ENCODE data around the gene EME2.

Gene EME2

DNA sequence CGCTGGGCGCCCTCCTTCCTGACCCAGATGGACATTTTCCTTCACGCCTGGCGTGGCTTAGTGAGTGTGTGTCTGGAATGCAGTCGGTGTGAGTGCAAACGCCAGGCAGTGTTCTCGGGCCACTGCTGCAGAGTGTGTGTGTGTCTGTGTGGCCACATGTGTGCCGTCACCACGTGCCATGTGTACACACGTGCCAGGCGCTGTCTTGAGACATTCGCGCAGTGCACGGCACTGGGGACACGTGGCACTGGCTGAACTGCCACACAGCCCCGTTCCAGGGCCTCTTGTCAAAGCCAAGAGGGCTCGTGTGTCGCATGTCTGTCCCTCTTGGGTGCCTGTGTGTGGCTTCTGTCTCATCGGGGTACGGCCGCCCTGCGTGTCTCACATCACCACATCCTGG, 37.8 kb upstream of the EME2 start:
- DNase-seq (ENCODE audit: low read depth, low spot score): no peak
- in situ Hi-C loops (cut with HindIII; ENCODE audit: low sequenced_read_pairs): no loop called here
- H3K4me3 ChIP-seq (ENCODE audit: low read depth, low read length): no peak overlapping the region
- TF ChIP-seq, protein P1, sequence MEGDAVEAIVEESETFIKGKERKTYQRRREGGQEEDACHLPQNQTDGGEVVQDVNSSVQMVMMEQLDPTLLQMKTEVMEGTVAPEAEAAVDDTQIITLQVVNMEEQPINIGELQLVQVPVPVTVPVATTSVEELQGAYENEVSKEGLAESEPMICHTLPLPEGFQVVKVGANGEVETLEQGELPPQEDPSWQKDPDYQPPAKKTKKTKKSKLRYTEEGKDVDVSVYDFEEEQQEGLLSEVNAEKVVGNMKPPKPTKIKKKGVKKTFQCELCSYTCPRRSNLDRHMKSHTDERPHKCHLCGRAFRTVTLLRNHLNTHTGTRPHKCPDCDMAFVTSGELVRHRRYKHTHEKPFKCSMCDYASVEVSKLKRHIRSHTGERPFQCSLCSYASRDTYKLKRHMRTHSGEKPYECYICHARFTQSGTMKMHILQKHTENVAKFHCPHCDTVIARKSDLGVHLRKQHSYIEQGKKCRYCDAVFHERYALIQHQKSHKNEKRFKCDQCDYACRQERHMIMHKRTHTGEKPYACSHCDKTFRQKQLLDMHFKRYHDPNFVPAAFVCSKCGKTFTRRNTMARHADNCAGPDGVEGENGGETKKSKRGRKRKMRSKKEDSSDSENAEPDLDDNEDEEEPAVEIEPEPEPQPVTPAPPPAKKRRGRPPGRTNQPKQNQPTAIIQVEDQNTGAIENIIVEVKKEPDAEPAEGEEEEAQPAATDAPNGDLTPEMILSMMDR (IDR thresholded peaks at IDR 0.05; ENCODE audit: low read depth, low read length): no peak

DNA sequence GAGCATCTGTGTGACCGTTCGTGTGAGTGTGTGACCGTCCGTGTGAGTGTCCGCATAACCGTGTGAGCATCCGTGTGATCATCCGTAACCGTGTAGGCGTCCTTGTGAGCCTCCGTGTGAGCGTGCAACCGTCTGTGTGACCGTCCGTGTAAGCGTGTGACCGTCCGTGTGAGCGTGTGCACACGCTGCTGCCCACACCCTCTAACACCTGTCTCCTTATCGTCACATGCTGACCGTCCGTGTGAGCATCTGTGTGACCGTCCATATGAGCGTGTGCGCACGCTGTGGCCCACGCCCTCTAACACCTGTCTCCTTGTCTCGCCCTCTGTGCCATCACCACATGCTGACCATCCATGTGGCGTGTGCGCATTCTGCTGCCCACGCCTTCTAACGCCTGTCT, 32.4 kb upstream of the EME2 start:
- DNase-seq (ENCODE audit: low read depth, low spot score): no peak
- TF ChIP-seq, protein P1 (IDR thresholded peaks at IDR 0.05; ENCODE audit: low read depth, low read length): no peak
- in situ Hi-C loops (cut with HindIII; ENCODE audit: low sequenced_read_pairs): no loop called here
- H3K4me3 ChIP-seq (ENCODE audit: low read depth, low read length): no peak overlapping the region

DNA sequence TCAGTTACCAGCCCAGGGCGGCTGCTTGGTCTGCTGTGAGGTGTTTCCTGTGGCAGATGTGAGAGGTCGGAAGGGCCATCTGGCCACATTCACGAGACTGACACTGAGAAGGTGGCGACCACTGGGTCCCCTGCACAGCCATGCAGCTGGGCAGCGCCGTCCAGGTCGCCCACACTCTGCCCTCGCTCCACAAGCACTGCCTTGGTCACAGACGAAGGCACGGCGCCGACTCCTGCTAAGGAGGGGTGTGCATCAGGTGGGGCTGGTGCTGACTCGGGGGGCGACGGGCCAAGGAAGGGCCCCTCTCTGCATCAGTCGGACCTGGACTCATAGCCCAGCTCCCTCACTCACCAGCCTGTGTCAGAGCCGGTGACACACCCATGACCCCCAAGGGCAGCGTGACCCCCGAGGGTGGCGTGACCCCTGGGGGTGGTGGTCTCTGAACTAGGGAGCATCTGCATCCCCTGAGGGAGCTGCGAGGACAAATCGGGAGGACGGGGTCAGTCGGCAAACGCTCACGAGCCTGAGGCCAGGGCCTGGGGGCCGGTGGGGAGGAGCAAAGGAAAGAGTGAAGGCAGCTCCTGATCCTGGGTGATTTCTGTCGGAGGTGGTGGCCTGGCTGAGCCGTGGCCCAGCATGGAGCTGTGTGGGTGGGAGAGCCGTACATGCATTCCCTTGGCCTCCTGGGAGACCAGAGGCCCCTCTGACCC, 31.7 kb upstream of the EME2 start:
- in situ Hi-C loops (cut with HindIII; ENCODE audit: low sequenced_read_pairs): no loop called here
- TF ChIP-seq, protein P1 (IDR thresholded peaks at IDR 0.05; ENCODE audit: low read depth, low read length): no peak
- no peak for DNase-seq (ENCODE audit: low read depth, low spot score)
- no peak overlapping the region for H3K4me3 ChIP-seq (ENCODE audit: low read depth, low read length)

DNA sequence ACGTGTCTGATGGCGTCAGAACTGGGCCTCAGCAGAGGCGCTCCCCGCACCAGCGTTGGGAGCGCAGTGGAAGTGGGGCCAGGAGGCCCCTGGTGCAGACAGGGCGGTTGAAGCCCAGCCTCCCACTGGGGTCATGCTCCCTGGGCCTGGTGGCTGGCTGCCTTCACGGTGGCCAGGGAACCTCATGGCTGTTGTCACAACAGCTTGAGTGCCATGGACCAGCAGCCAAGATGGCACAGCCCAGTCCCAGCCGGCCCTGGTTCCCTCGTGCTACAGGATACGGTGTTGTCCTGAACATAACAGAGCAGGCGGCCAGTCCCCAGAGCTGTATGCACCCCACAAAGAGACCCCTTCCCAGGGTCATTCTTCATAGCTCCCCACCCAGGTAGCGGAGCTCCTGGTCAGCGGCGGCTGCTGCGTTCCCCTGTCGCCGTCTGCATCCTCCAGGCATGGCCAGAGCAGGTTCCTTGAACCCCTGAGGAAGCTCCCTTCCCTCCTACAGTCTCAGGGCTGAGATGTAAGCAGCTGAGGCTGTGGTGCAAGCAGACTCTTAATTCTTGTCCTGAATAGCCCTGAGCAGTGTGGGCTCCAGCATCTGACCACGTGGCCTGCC, 31.0 kb upstream of the EME2 start:
- in situ Hi-C loops (cut with HindIII; ENCODE audit: low sequenced_read_pairs): no loop called here
- no peak for DNase-seq (ENCODE audit: low read depth, low spot score)
- no peak overlapping the region for H3K4me3 ChIP-seq (ENCODE audit: low read depth, low read length)
- TF ChIP-seq, protein P1 (IDR thresholded peaks at IDR 0.05; ENCODE audit: low read depth, low read length): no peak

DNA sequence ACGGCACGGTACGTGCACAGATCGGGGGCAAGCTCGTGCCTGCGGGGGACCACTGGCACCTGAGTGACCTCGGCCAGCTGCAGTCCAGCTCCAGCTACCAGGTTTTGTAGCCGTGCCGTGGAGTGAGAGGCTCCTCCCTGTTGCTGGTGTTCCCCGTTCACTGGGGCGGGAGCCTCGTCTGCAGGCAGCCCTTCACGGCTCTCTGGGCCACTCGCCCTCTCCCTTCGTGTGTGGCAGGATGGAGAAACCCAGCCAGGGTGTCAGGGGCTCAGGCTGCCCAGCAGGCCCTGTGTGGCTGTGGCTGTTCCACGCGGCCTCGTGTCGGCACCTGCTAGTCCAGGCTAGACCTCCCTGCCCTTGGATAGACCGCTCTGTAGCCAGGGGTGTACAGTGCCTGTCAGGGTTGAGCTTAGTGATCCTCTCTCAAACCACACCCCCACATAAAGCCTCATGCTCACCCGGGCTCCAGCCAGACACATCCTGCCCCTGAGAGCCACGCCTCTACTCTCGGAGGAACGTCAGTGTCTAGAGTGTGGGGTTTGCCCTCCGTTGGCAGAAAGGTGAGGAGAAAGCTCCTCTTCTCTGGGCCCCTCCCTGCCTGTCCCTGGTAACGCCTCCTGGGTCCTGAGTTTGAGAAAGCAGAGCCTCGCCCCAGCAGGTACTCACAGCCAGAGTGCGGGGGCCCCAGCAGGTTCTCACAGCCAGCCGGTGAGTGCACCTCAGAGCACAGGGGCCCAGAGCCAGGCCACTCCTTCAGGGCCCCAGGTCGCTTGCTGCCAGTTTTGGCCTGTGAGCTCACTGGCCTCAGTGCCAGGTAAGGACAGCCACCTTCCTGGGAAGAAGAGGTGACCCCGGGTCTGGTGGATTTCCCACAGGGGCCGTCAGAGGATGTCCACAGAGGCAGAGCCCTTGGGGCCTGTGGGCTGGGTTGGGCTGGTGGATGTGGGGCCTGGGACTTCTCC, 29.0 kb upstream of the EME2 start:
- no peak overlapping the region for H3K4me3 ChIP-seq (ENCODE audit: low read depth, low read length)
- in situ Hi-C loops (cut with HindIII; ENCODE audit: low sequenced_read_pairs): no loop called here
- DNase-seq (ENCODE audit: low read depth, low spot score): no peak
- TF ChIP-seq, protein P1 (IDR thresholded peaks at IDR 0.05; ENCODE audit: low read depth, low read length): no peak

DNA sequence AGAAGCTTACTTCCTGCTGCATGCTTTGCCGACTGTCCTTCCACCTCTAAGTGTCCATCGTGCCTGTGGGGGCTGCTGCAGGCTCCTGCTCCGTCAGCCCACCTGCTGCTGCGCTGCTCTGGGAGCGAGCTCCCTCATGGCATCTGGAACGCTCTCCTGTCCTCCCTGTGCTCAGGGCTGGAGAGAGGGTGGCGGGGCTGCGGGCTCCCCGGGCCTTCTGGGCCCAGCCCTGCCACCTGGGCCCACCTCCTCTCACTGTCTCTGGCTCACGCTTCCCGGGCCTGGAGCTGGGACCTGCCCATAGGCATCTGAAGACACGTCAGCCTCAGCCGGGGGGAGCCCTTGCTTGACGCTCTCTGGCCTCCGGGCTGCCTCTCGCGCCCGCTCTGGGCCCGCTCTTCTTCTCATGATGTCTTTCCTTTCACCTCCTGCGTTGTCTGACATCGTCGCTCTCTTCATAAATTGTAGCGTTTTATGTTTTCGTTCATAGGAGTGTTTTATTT, 28.2 kb upstream of the EME2 start:
- H3K4me3 ChIP-seq (ENCODE audit: low read depth, low read length): no peak overlapping the region
- in situ Hi-C loops (cut with HindIII; ENCODE audit: low sequenced_read_pairs): no loop called here
- no peak for DNase-seq (ENCODE audit: low read depth, low spot score)
- TF ChIP-seq, protein P1 (IDR thresholded peaks at IDR 0.05; ENCODE audit: low read depth, low read length): no peak

All from astrocyte of the spinal cord (primary cell).